Mucosa of descending colon (tissue), 3 donors: ENCODE data around the gene PVALB. TPM values are rescaled to one million over a fixed set of nuclear protein-coding genes. Genes with fewer than 3 reads are reported as not detected.

ENCODE experiments used
- ATAC-seq: fragments of 200-7000 bp; cut with Tn5 transposase; one replicate; pipeline ENCODE4 v1.9.1; 2020; ENCODE audit warnings: mild to moderate bottlenecking, moderate library complexity
- DNase-seq, 3 donors: peaks; one replicate each; pipeline ENCODE4 v3.0.0-alpha.2; 2020
- H3K36me3 ChIP-seq: fragments of 200-600 bp; one replicate; pipeline ENCODE4 v1.8.0; 2021; ENCODE audit warnings: low read depth, mild to moderate bottlenecking
- H3K4me1 ChIP-seq: fragments of 200-600 bp; one replicate; pipeline ENCODE4 v1.8.0; 2021; ENCODE audit warnings: low read depth, mild to moderate bottlenecking
- H3K4me3 ChIP-seq: fragments of 200-600 bp; one replicate; pipeline ENCODE4 v1.8.0; 2021; ENCODE audit warnings: mild to moderate bottlenecking
- H3K9me3 ChIP-seq: fragments of 200-600 bp; one replicate; pipeline ENCODE4 v1.8.0; 2021; ENCODE audit warnings: mild to moderate bottlenecking
- CTCF ChIP-seq: fragments of 200-600 bp; IDR thresholded peaks from one replicate; pipeline ENCODE4 v1.8.0; 2022; ENCODE audit warnings: antibody characterized with exemption, mild to moderate bottlenecking
- intact Hi-C, 2 donors: fragments of 100-400 bp; cut with DNase I in 1 of 2; cut with micrococcal nuclease in 1 of 2; formaldehyde crosslinking; loops; one replicate each; pipeline versions ENCODE4 v1.11.0 to v1.11.1; 2022; cut with DNase I, micrococcal nuclease
- total RNA-seq, 3 donors: library from RNA; stranded (reverse); fragmentation: NEBNext Ultra II Directional in 2 of 3; extraction: Animal tissue kit (Norgen Biotek cat#: 25700) in 2 of 3; gene quantifications; one replicate each; pipeline versions ENCODE4 v1.2.1 to v1.2.4, GENCODE V29; 2021 to 2023
- donor health status: DM: no; HTN: no; CAD: no; lungs with moderate emphysema.
- donor health status: DM: no; HTN: no; CAD: no.
- donor health status: DM: no; HTN: yes; CAD: no.

Gene PVALB
- total RNA-seq, 3 donors from 2014 or later = not detected

- no peak for TF ChIP-seq CTCF
- Histone ChIP-seq H3K9me3 (no peaks in the 10 kb centered on the region), H3K36me3 (no peaks in the 10 kb centered on the region), H3K4me1 (peaks cover 5% of the 10 kb centered on the region), H3K4me3 (no peak overlapping the region)
- no peak for ATAC-seq
- intact Hi-C loops = loop anchor here (10.0 kb wide), 3 partner anchors 73 to 313 kb away; no protein-coding TSS in a partner anchor
- DNase-seq = no peak
Observed at GRCh38 chr22:36858156-36858555, 41.3 kb upstream of the PVALB start.

GRCh38 chr22:36856792-36857135 lies 39.9 kb upstream of the PVALB start:
- Histone ChIP-seq H3K4me1 (peaks cover 5% of the 10 kb centered on the region), H3K4me3 (no peak overlapping the region), H3K9me3 (no peaks in the 10 kb centered on the region), H3K36me3 (no peaks in the 10 kb centered on the region)
- no peak for TF ChIP-seq CTCF
- ATAC-seq (no peak), DNase-seq (no peak)
- intact Hi-C loops = loop anchor here (10.0 kb wide), 3 partner anchors 72 to 312 kb away; no protein-coding TSS in a partner anchor

GRCh38 chr22:36856121-36856791 lies 39.4 kb upstream of the PVALB start:
- ATAC-seq (peak; percentile 92), DNase-seq (peak; percentile 90 to 94 (median 94))
- Histone ChIP-seq H3K9me3 (no peaks in the 10 kb centered on the region), H3K4me1 (peaks cover 4% of the 10 kb centered on the region), H3K36me3 (no peaks in the 10 kb centered on the region), H3K4me3 (no peak overlapping the region)
- intact Hi-C loops = loop anchor here (10.0 kb wide), 3 partner anchors 71 to 311 kb away; no protein-coding TSS in a partner anchor
- peak; percentile 100 for TF ChIP-seq CTCF

GRCh38 chr22:36855478-36855877 lies 38.6 kb upstream of the PVALB start:
- Histone ChIP-seq H3K36me3 (no peaks in the 10 kb centered on the region), H3K9me3 (no peaks in the 10 kb centered on the region), H3K4me3 (no peak overlapping the region), H3K4me1 (no peaks in the 10 kb centered on the region)
- intact Hi-C loops = loop anchor here (10.0 kb wide), 3 partner anchors 71 to 311 kb away; no protein-coding TSS in a partner anchor
- no peak for ATAC-seq
- DNase-seq = no peak
- TF ChIP-seq CTCF = no peak

- Histone ChIP-seq H3K9me3 (no peaks in the 10 kb centered on the region), H3K4me3 (no peak overlapping the region), H3K36me3 (no peaks in the 10 kb centered on the region), H3K4me1 (no peaks in the 10 kb centered on the region)
- peak; percentile 70 to 86 (median 82) for DNase-seq
- peak; percentile 38 for TF ChIP-seq CTCF
- ATAC-seq = peak; percentile 73
- intact Hi-C loops = loop anchor here (10.0 kb wide), 3 partner anchors 69 to 309 kb away; no protein-coding TSS in a partner anchor
Observed at GRCh38 chr22:36853407-36854099, 36.7 kb upstream of the PVALB start.
